H1 (cell line): ENCODE measurements around the gene ZSWIM6. TPM values are rescaled to one million over a fixed set of nuclear protein-coding genes. Genes with fewer than 3 reads are reported as not detected.

Experiments
- CTCF ChIA-PET: fragments of 300-600 bp; sonication (Branson Sonifier 250); formaldehyde crosslinking; loops from one replicate; lab custom pipeline; 2021; ENCODE audit not compliant: partially characterized antibody; lab: Charles Lee
- POLR2A ChIA-PET: fragments of 300-600 bp; sonication (Branson Sonifier 250); formaldehyde crosslinking; loops from one replicate; lab custom pipeline; 2021; ENCODE audit warnings: inconsistent platforms; ENCODE audit not compliant: partially characterized antibody; lab: Charles Lee
- DNase-seq, 2 experiments: peaks; one replicate each; pipeline versions ENCODE4 v3.0.0 to v3.0.0-alpha.2; 2010 to 2022; ENCODE audit warnings: low spot score in 2 of 2, low read depth in 1 of 2, mixed read lengths in 1 of 2
- FAIRE-seq: peaks from 2 replicates; lab custom pipeline; 2011; peaks lifted over from hg19 to GRCh38; lab: Jason Lieb, UNC
- H2AFZ ChIP-seq: 2 replicates; pipeline ENCODE4 v1.8.1; 2012; ENCODE audit warnings: low read length, inconsistent platforms
- H2AK5ac ChIP-seq: 2 replicates; pipeline ENCODE4 v1.6.1; 2013; ENCODE audit warnings: low read depth, low read length
- H2BK120ac ChIP-seq: replicated peaks from 2 replicates; pipeline ENCODE3; 2013; ENCODE audit warnings: low read depth, low read length, inconsistent platforms
- H2BK12ac ChIP-seq: 2 replicates; pipeline ENCODE4 v1.6.1; 2013; ENCODE audit warnings: low read depth, low read length
- H2BK15ac ChIP-seq: 2 replicates; pipeline ENCODE4 v1.6.1; 2013; ENCODE audit warnings: low read length
- H2BK20ac ChIP-seq: 2 replicates; pipeline ENCODE4 v1.6.1; 2013; ENCODE audit warnings: low read length
- H2BK5ac ChIP-seq: 2 replicates; pipeline ENCODE4 v1.6.1; 2013; ENCODE audit warnings: low read depth, low read length
- H3K14ac ChIP-seq: 2 replicates; pipeline ENCODE4 v1.6.1; 2013; ENCODE audit warnings: inconsistent platforms; ENCODE audit not compliant: insufficient read length
- H3K18ac ChIP-seq: 2 replicates; pipeline ENCODE4 v1.6.1; 2013; ENCODE audit warnings: low read length; ENCODE audit errors: extremely low read depth
- H3K23ac ChIP-seq: 2 replicates; pipeline ENCODE4 v1.6.1; 2013; ENCODE audit warnings: inconsistent platforms; ENCODE audit not compliant: insufficient read length
- H3K23me2 ChIP-seq: 2 replicates; pipeline ENCODE4 v1.6.1; 2013; ENCODE audit warnings: low read depth, low read length
- H3K27ac ChIP-seq: 2 replicates; pipeline ENCODE4 v1.6.1; 2011; ENCODE audit warnings: low read depth, low read length, inconsistent platforms
- H3K27me3 ChIP-seq, 4 experiments: replicated peaks in 1 of 4; 1 replicate in 1 of 4; 2 replicates in 3 of 4; pipeline versions ENCODE4 v1.6.1 to v1.8.1; 2011 to 2013; ENCODE audit warnings: low read length in 3 of 4, mild to moderate bottlenecking in 3 of 4, inconsistent platforms in 2 of 4, mixed read lengths in 2 of 4, moderate library complexity in 1 of 4; ENCODE audit not compliant: control insufficient read depth in 3 of 4, insufficient read depth in 3 of 4; ENCODE audit errors: extremely low read depth in 1 of 4
- H3K36me3 ChIP-seq, 4 experiments: 2 replicates each; pipeline versions ENCODE4 v1.6.1 to v1.8.1; 2011 to 2013; ENCODE audit warnings: mild to moderate bottlenecking in 4 of 4, low read length in 3 of 4, moderate library complexity in 2 of 4, control low read depth in 1 of 4, inconsistent platforms in 1 of 4; ENCODE audit not compliant: insufficient read depth in 4 of 4, control insufficient read depth in 2 of 4
- H3K4ac ChIP-seq: replicated peaks from 2 replicates; pipeline ENCODE3; 2013; ENCODE audit warnings: low read length, low read depth, mixed read lengths, inconsistent platforms; ENCODE audit not compliant: insufficient read length
- H3K4me1 ChIP-seq, 4 experiments: replicated peaks in 1 of 4; 1 replicate in 1 of 4; 2 replicates in 3 of 4; pipeline versions ENCODE4 v1.6.1 to v1.8.1; 2011 to 2013; ENCODE audit warnings: low read length in 3 of 4, inconsistent platforms in 2 of 4, mixed read lengths in 1 of 4; ENCODE audit not compliant: insufficient read depth in 4 of 4, control insufficient read depth in 3 of 4
- H3K4me2 ChIP-seq, 2 experiments: 2 replicates each; pipeline versions ENCODE4 v1.6.1 to v1.8.1; 2011 to 2013; ENCODE audit warnings: low read depth in 2 of 2, low read length in 2 of 2, control low read depth in 1 of 2, inconsistent platforms in 1 of 2, mild to moderate bottlenecking in 1 of 2; ENCODE audit not compliant: insufficient read depth in 1 of 2
- H3K4me3 ChIP-seq, 4 experiments: fragments of 200-600, 300-600 bp in 1 of 4; sonication (generic), shearing (Covaris generic), sonication (Bioruptor Twin) in 1 of 4; 2 replicates each; pipeline versions ENCODE4 v1.5.1 to v1.8.1; 2011 to 2016; ENCODE audit warnings: low read length in 4 of 4, low read depth in 3 of 4, control low read depth in 2 of 4, inconsistent platforms in 2 of 4, mild to moderate bottlenecking in 2 of 4, mixed read lengths in 1 of 4, moderate library complexity in 1 of 4; ENCODE audit not compliant: insufficient read depth in 2 of 4; ENCODE audit errors: extremely low read depth in 1 of 4
- H3K56ac ChIP-seq: replicated peaks from 2 replicates; pipeline ENCODE3; 2013; ENCODE audit warnings: low read depth, mild to moderate bottlenecking, mixed read lengths, low read length, inconsistent platforms; ENCODE audit not compliant: insufficient read length
- H3K79me1 ChIP-seq: 2 replicates; pipeline ENCODE4 v1.6.1; 2013; ENCODE audit warnings: low read depth, low read length, control low read depth
- H3K79me2 ChIP-seq, 2 experiments: 2 replicates each; pipeline versions ENCODE4 v1.6.1 to v1.8.1; 2012 to 2013; ENCODE audit warnings: low read length in 2 of 2, mild to moderate bottlenecking in 2 of 2, inconsistent platforms in 1 of 2; ENCODE audit not compliant: insufficient read depth in 2 of 2, control insufficient read depth in 1 of 2
- H3K9ac ChIP-seq, 4 experiments: replicated peaks in 1 of 4; 1 replicate in 1 of 4; 2 replicates in 3 of 4; pipeline versions ENCODE4 v1.6.1 to v1.8.1; 2011 to 2013; ENCODE audit warnings: low read depth in 3 of 4, low read length in 3 of 4, control low read depth in 2 of 4, mild to moderate bottlenecking in 2 of 4, moderate library complexity in 2 of 4, inconsistent platforms in 1 of 4; ENCODE audit errors: extremely low read depth in 1 of 4
- H3K9me3 ChIP-seq, 2 experiments: 2 replicates each; pipeline versions ENCODE4 v1.6.1 to v1.8.1; 2012 to 2013; ENCODE audit warnings: mild to moderate bottlenecking in 2 of 2, moderate library complexity in 2 of 2, control low read depth in 1 of 2, inconsistent platforms in 1 of 2, low read depth in 1 of 2, low read length in 1 of 2, mixed read lengths in 1 of 2; ENCODE audit not compliant: insufficient read depth in 2 of 2
- H4K20me1 ChIP-seq, 2 experiments: replicated peaks in 1 of 2; 2 replicates each; pipeline versions ENCODE3 to v1.8.1; 2011 to 2013; ENCODE audit warnings: inconsistent platforms in 2 of 2, low read length in 2 of 2, mild to moderate bottlenecking in 1 of 2; ENCODE audit not compliant: insufficient read depth in 2 of 2, control insufficient read depth in 1 of 2
- H4K5ac ChIP-seq: 2 replicates; pipeline ENCODE4 v1.6.1; 2013; ENCODE audit warnings: low read length, low read depth, mixed read lengths, inconsistent platforms; ENCODE audit not compliant: insufficient read length
- H4K8ac ChIP-seq: 2 replicates; pipeline ENCODE4 v1.8.0; 2013; ENCODE audit warnings: mild to moderate bottlenecking, moderate library complexity, low read length, inconsistent platforms; ENCODE audit not compliant: insufficient read depth; ENCODE audit errors: extremely low read depth
- H4K91ac ChIP-seq: replicated peaks from 2 replicates; pipeline ENCODE3; 2013; ENCODE audit warnings: low read length, mixed read lengths, inconsistent platforms; ENCODE audit not compliant: insufficient read length
- ATF3 ChIP-seq: IDR thresholded peaks from 2 replicates; pipeline ENCODE4 v1.6.1; 2011; ENCODE audit warnings: low read depth, mild to moderate bottlenecking, low read length; ENCODE audit not compliant: insufficient read depth
- CEBPB ChIP-seq: IDR thresholded peaks from 2 replicates; pipeline ENCODE4 v1.6.1; 2012; ENCODE audit warnings: low read depth, low read length
- E2F6 ChIP-seq: IDR thresholded peaks from 2 replicates; pipeline ENCODE4 v1.6.1; 2012; ENCODE audit warnings: inconsistent platforms
- EGR1 ChIP-seq: IDR thresholded peaks from 2 replicates; pipeline ENCODE4 v1.6.1; 2011; ENCODE audit warnings: low read depth, low read length, borderline replicate concordance
- EP300 ChIP-seq, 2 experiments: IDR thresholded peaks; 1 replicate in 1 of 2; 2 replicates in 1 of 2; pipeline ENCODE4 v1.6.1; 2011 to 2012; ENCODE audit warnings: low read depth in 2 of 2, low read length in 2 of 2, mild to moderate bottlenecking in 2 of 2, borderline replicate concordance in 1 of 2, inconsistent platforms in 1 of 2, moderate library complexity in 1 of 2
- KDM1A ChIP-seq: fragments of 200-600, 300-600 bp; sonication (generic); IDR thresholded peaks from 2 replicates; pipeline ENCODE4 v1.7.1; 2016; ENCODE audit warnings: mild to moderate bottlenecking, low read length, borderline replicate concordance
- MAX ChIP-seq: IDR thresholded peaks from 2 replicates; pipeline ENCODE4 v1.6.1; 2012; ENCODE audit warnings: inconsistent platforms
- SP1 ChIP-seq: IDR thresholded peaks from 2 replicates; pipeline ENCODE4 v1.6.1; 2011; ENCODE audit warnings: low read depth, low read length
- SP2 ChIP-seq: IDR thresholded peaks from 2 replicates; pipeline ENCODE4 v1.6.1; 2012; ENCODE audit warnings: mild to moderate bottlenecking, low read length, inconsistent platforms
- TAF7 ChIP-seq: optimal IDR thresholded peaks from 2 replicates; pipeline ENCODE3; 2011; ENCODE audit warnings: low read depth, mild to moderate bottlenecking, inconsistent platforms, low read length, moderate library complexity, borderline replicate concordance
- WGBS, 2 experiments: shearing (Covaris generic) in 1 of 2; methylation state at CpG; one replicate each; pipeline versions ENCODE4 v1.1.6 to v1.1.7; 2013 to 2015; ENCODE audit warnings: low lambda C conversion rate in 2 of 2, mixed read lengths in 2 of 2, inconsistent platforms in 1 of 2, low coverage in 1 of 2, missing lambda C conversion rate in 1 of 2; ENCODE audit not compliant: insufficient replicate concordance in 2 of 2, insufficient coverage in 1 of 2, insufficient read length in 1 of 2; ENCODE audit errors: extremely low coverage in 1 of 2, missing lambda C conversion rate in 1 of 2; 5-methylcytosine and 5-hydroxymethylcytosine counted together
- polyA plus RNA-seq, 7 experiments: library from polyadenylated mRNA; depleted of rRNA in 3 of 7; stranded (reverse) in 5 of 7; unstranded in 2 of 7; fragments of >200 nt in 5 of 7; fragments of 200-250 nt in 2 of 7; gene quantifications; 1 replicate in 5 of 7; 2 replicates in 1 of 7; 4 replicates in 1 of 7; pipeline versions ENCODE4 v1.2.1 to v1.2.3, GENCODE V29; 2011 to 2013; ENCODE audit warnings: missing spikeins in 2 of 7, mixed read lengths in 2 of 7
- total RNA-seq: library from RNA; stranded (reverse); fragmentation: NEBNext Ultra II Directional; extraction: Animal tissue kit (Norgen Biotek cat#: 25700); gene quantifications from 2 replicates; pipeline ENCODE4 v1.2.1, GENCODE V29; 2021

The ZSWIM6 gene
- total and polyA plus RNA-seq, 2 of the 8 experiments (the other 6 are each of a cell fraction or from before 2014, with no cell fraction given): 7.9 to 12.4 TPM

- H3K4ac ChIP-seq: no peak overlapping the region
- no peaks in the 10 kb centered on the region for H3K36me3 ChIP-seq
- no peak overlapping the region for H2BK5ac ChIP-seq
- no peak overlapping the region for H3K18ac ChIP-seq
- no peak for TF ChIP-seq SP2
- no peak for TF ChIP-seq CEBPB
- no peak for TF ChIP-seq KDM1A
- no peak for TF ChIP-seq ATF3
- TF ChIP-seq EGR1: no peak
- TF ChIP-seq SP1: no peak
- TF ChIP-seq E2F6: no peak
- no peak for TF ChIP-seq TAF7
- TF ChIP-seq EP300 (IDR thresholded peaks at IDR 0.05; ENCODE audit: borderline replicate concordance in 1 of 2, low read depth in 2 of 2, low read length in 2 of 2): no peak
- TF ChIP-seq MAX: no peak
- no peak overlapping the region for H3K14ac ChIP-seq
- 86% methylated on average over 3 of the region's 3 CpGs; no CpG with 5 or more reads in 1 of the 2 experiments for WGBS, 2 experiments
- no peak overlapping the region for H2BK15ac ChIP-seq
- no peak overlapping the region for H3K9ac ChIP-seq
- no peak overlapping the region for H2BK12ac ChIP-seq
- no peak for FAIRE-seq
- no peak overlapping the region for H3K4me2 ChIP-seq
- H3K27me3 ChIP-seq: no peaks in the 10 kb centered on the region; a peak in 1 of 7 replicates
- peaks cover 0 to 6% (median 0%) of the 10 kb centered on the region in 4 experiments; a peak in 1 of 7 replicates for H3K4me1 ChIP-seq
- no peak overlapping the region for H4K91ac ChIP-seq
- no peak overlapping the region for H2BK120ac ChIP-seq
- H3K23me2 ChIP-seq: peaks cover 2% of the 10 kb centered on the region; the same call in 1 of the 2 replicates
- H2AK5ac ChIP-seq: no peak overlapping the region
- H4K5ac ChIP-seq: no peak overlapping the region
- no peak overlapping the region for H3K56ac ChIP-seq
- H4K8ac ChIP-seq: no peak overlapping the region
- no peak overlapping the region for H3K27ac ChIP-seq
- no peaks in the 10 kb centered on the region for H3K79me2 ChIP-seq
- H3K4me3 ChIP-seq: no peak overlapping the region
- POLR2A ChIA-PET: no interaction called here
- no peaks in the 10 kb centered on the region for H3K79me1 ChIP-seq
- CTCF ChIA-PET: no interaction called here
- H2BK20ac ChIP-seq: no peak overlapping the region
- H3K23ac ChIP-seq: no peak overlapping the region
- DNase-seq: no peak
- no peaks in the 10 kb centered on the region for H4K20me1 ChIP-seq
- H2AFZ ChIP-seq: no peak overlapping the region
- H3K9me3 ChIP-seq: no peaks in the 10 kb centered on the region
Observed at GRCh38 chr5:61318376-61318775, 13.7 kb upstream of the ZSWIM6 start.
